Peyer's patch (tissue), 4 donors: ENCODE results near the gene SH3YL1.

ENCODE experiments used
- CTCF ChIP-seq, 6 experiments: fragments of 450-650 bp in 4 of 6; fragments of 200-600 bp in 2 of 6; sonication (generic) in 1 of 6; IDR thresholded peaks; one replicate each; pipeline ENCODE4 v1.5.1; 2017 to 2019; ENCODE audit warnings: antibody characterized with exemption in 6 of 6, mild to moderate bottlenecking in 3 of 6, moderate library complexity in 1 of 6
- POLR2A ChIP-seq, 2 donors: fragments of 450-650 bp; IDR thresholded peaks; one replicate each; pipeline ENCODE4 v1.5.1; 2017; ENCODE audit warnings: antibody characterized with exemption in 2 of 2, mild to moderate bottlenecking in 2 of 2, moderate library complexity in 2 of 2

GRCh38 chr2:213932-214693, 49.7 kb downstream of the SH3YL1 start:
- TF ChIP-seq CTCF (IDR thresholded peaks at IDR 0.05): no peak
- no peak for TF ChIP-seq POLR2A (IDR thresholded peaks at IDR 0.05)
